Measurements from ENCODE around the gene CCDC18.

DNA sequence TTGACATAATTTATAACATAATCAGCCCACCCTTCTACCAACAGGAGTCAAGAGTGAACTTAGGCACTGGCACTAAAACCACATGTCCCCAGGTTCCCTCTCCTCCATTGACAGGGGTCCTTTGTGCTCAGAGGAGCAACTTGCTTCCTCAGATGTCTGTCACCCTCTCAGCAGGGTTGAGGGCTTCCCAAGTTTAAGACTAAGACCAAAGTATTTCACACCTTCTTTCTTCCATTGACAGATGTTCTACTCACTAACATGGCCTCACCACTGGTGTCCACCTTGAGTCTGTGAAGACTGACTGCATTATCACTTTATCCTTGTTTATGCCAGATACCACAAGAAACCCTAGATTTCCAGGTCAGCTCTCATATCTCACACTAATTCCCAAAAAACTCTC is 56.5 kb downstream of the CCDC18 start:
- TF ChIP-seq POLR2AphosphoS5 (IDR thresholded peaks at IDR 0.05; ENCODE audit: low read depth, low read length) (no peak), SIN3A (IDR thresholded peaks at IDR 0.05; ENCODE audit: borderline replicate concordance, insufficient read depth, low read length) (no peak), TAF1 (IDR thresholded peaks at IDR 0.05; ENCODE audit: borderline replicate concordance, insufficient read depth, low read length) (no peak)
- TF ChIP-seq, protein P1, sequence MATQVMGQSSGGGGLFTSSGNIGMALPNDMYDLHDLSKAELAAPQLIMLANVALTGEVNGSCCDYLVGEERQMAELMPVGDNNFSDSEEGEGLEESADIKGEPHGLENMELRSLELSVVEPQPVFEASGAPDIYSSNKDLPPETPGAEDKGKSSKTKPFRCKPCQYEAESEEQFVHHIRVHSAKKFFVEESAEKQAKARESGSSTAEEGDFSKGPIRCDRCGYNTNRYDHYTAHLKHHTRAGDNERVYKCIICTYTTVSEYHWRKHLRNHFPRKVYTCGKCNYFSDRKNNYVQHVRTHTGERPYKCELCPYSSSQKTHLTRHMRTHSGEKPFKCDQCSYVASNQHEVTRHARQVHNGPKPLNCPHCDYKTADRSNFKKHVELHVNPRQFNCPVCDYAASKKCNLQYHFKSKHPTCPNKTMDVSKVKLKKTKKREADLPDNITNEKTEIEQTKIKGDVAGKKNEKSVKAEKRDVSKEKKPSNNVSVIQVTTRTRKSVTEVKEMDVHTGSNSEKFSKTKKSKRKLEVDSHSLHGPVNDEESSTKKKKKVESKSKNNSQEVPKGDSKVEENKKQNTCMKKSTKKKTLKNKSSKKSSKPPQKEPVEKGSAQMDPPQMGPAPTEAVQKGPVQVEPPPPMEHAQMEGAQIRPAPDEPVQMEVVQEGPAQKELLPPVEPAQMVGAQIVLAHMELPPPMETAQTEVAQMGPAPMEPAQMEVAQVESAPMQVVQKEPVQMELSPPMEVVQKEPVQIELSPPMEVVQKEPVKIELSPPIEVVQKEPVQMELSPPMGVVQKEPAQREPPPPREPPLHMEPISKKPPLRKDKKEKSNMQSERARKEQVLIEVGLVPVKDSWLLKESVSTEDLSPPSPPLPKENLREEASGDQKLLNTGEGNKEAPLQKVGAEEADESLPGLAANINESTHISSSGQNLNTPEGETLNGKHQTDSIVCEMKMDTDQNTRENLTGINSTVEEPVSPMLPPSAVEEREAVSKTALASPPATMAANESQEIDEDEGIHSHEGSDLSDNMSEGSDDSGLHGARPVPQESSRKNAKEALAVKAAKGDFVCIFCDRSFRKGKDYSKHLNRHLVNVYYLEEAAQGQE (IDR thresholded peaks at IDR 0.05; ENCODE audit: insufficient read depth in 1 of 2, low read depth in 2 of 2, low read length in 2 of 2), result no peak
